Measurements from ENCODE around the gene CMC1.

The CMC1 gene

GRCh38 chr3:28265641-28266040, 24.2 kb downstream of the CMC1 start:
- TF ChIP-seq, protein P1, sequence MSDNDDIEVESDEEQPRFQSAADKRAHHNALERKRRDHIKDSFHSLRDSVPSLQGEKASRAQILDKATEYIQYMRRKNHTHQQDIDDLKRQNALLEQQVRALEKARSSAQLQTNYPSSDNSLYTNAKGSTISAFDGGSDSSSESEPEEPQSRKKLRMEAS (IDR thresholded peaks at IDR 0.05): no peak

DNA sequence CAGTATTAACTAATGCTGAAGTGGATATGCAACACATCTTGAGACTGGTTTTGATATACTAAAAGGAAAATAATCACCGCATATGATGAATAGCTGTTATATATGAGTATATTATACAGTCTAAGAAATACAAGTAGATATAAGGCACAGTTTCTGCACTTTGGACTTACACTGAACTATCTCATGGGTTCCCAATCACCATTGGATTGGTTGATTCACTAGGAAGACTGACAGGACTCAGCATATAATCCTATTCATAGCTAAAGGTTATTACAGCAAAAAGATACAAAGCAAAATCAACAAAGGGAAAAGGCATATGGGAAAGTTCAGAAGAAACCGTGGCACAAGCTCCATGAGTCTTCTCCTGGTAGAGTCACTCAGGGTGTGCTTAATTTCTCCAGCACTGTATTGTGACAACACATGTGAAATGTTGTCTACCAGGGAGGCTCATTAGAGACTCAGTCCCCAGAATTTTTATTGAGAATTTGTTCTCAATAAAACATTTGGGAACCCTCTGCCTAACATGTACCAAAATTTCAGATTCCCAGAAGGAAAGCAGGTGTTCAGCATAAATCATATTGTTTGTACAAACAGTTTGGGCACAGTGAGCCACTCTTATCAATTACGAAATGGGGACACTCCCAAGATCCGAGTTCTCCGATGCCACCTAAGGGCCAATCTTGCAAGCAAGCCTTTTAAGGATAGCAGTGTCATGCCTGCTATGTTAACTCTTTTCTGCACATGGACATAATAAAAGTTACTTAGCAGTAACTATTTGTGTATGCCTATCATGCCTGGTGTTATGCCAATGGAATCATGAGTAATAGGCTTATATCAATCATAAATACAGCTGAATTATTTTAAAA, 26.8 kb downstream of the CMC1 start:
- TF ChIP-seq EGR1 (IDR thresholded peaks at IDR 0.05): no peak
- TF ChIP-seq ZBTB7A (IDR thresholded peaks at IDR 0.05; ENCODE audit: low read depth): no peak
- no peak for TF ChIP-seq EP300 (IDR thresholded peaks at IDR 0.05; ENCODE audit: borderline replicate concordance)
- TF ChIP-seq, protein P2, sequence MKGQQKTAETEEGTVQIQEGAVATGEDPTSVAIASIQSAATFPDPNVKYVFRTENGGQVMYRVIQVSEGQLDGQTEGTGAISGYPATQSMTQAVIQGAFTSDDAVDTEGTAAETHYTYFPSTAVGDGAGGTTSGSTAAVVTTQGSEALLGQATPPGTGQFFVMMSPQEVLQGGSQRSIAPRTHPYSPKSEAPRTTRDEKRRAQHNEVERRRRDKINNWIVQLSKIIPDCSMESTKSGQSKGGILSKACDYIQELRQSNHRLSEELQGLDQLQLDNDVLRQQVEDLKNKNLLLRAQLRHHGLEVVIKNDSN (IDR thresholded peaks at IDR 0.05): no peak
- TF ChIP-seq FOXM1 (IDR thresholded peaks at IDR 0.05; ENCODE audit: borderline replicate concordance, low read depth): no peak

- TF ChIP-seq TCF12 (IDR thresholded peaks at IDR 0.05; ENCODE audit: low read depth): no peak
- TF ChIP-seq RAD21 (IDR thresholded peaks at IDR 0.05; ENCODE audit: low read depth): no peak
- TF ChIP-seq EGR1 (IDR thresholded peaks at IDR 0.05): no peak
- no peak for TF ChIP-seq ZBTB7A (IDR thresholded peaks at IDR 0.05; ENCODE audit: low read depth)
- TF ChIP-seq CEBPB (IDR thresholded peaks at IDR 0.05): no peak
- no peak for TF ChIP-seq NFIC (IDR thresholded peaks at IDR 0.05)
- TF ChIP-seq, protein P1 (IDR thresholded peaks at IDR 0.05): no peak
- TF ChIP-seq CREB1 (IDR thresholded peaks at IDR 0.05; ENCODE audit: low read depth): no peak
- TF ChIP-seq, protein P2 (IDR thresholded peaks at IDR 0.05): no peak
- TF ChIP-seq, protein P3, sequence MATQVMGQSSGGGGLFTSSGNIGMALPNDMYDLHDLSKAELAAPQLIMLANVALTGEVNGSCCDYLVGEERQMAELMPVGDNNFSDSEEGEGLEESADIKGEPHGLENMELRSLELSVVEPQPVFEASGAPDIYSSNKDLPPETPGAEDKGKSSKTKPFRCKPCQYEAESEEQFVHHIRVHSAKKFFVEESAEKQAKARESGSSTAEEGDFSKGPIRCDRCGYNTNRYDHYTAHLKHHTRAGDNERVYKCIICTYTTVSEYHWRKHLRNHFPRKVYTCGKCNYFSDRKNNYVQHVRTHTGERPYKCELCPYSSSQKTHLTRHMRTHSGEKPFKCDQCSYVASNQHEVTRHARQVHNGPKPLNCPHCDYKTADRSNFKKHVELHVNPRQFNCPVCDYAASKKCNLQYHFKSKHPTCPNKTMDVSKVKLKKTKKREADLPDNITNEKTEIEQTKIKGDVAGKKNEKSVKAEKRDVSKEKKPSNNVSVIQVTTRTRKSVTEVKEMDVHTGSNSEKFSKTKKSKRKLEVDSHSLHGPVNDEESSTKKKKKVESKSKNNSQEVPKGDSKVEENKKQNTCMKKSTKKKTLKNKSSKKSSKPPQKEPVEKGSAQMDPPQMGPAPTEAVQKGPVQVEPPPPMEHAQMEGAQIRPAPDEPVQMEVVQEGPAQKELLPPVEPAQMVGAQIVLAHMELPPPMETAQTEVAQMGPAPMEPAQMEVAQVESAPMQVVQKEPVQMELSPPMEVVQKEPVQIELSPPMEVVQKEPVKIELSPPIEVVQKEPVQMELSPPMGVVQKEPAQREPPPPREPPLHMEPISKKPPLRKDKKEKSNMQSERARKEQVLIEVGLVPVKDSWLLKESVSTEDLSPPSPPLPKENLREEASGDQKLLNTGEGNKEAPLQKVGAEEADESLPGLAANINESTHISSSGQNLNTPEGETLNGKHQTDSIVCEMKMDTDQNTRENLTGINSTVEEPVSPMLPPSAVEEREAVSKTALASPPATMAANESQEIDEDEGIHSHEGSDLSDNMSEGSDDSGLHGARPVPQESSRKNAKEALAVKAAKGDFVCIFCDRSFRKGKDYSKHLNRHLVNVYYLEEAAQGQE (IDR thresholded peaks at IDR 0.05; ENCODE audit: low read depth): no peak
- no peak for TF ChIP-seq TEAD4 (IDR thresholded peaks at IDR 0.05)
- no peak for TF ChIP-seq EP300 (IDR thresholded peaks at IDR 0.05; ENCODE audit: borderline replicate concordance)
- no peak for TF ChIP-seq YY1 (IDR thresholded peaks at IDR 0.05; ENCODE audit: low read depth)
- no peak for TF ChIP-seq TAF1 (IDR thresholded peaks at IDR 0.05; ENCODE audit: low read depth)
Observed at GRCh38 chr3:28268989-28269388, 27.6 kb downstream of the CMC1 start.

GRCh38 chr3:28273837-28274236, 32.4 kb downstream of the CMC1 start:
- TF ChIP-seq YY1 (IDR thresholded peaks at IDR 0.05; ENCODE audit: low read depth): no peak
- TF ChIP-seq, protein P3 (IDR thresholded peaks at IDR 0.05; ENCODE audit: low read depth): no peak

GRCh38 chr3:28278918-28279317, 37.5 kb downstream of the CMC1 start:
- TF ChIP-seq, protein P2 (IDR thresholded peaks at IDR 0.05): no peak
- no peak for TF ChIP-seq CREB1 (IDR thresholded peaks at IDR 0.05; ENCODE audit: low read depth)
- TF ChIP-seq ZBTB7A (IDR thresholded peaks at IDR 0.05; ENCODE audit: low read depth): no peak
- TF ChIP-seq CEBPB (IDR thresholded peaks at IDR 0.05): no peak
- TF ChIP-seq EP300 (IDR thresholded peaks at IDR 0.05; ENCODE audit: borderline replicate concordance): no peak
- no peak for TF ChIP-seq YY1 (IDR thresholded peaks at IDR 0.05; ENCODE audit: low read depth)
- TF ChIP-seq TEAD4 (IDR thresholded peaks at IDR 0.05): no peak
- no peak for TF ChIP-seq FOXM1 (IDR thresholded peaks at IDR 0.05; ENCODE audit: borderline replicate concordance, low read depth)
- no peak for TF ChIP-seq TCF12 (IDR thresholded peaks at IDR 0.05; ENCODE audit: low read depth)
- no peak for TF ChIP-seq NFIC (IDR thresholded peaks at IDR 0.05)
- TF ChIP-seq TAF1 (IDR thresholded peaks at IDR 0.05; ENCODE audit: low read depth): no peak
- TF ChIP-seq, protein P1 (IDR thresholded peaks at IDR 0.05): no peak
- no peak for TF ChIP-seq EGR1 (IDR thresholded peaks at IDR 0.05)
- TF ChIP-seq, protein P3 (IDR thresholded peaks at IDR 0.05; ENCODE audit: low read depth): no peak
- TF ChIP-seq RAD21 (IDR thresholded peaks at IDR 0.05; ENCODE audit: low read depth): no peak

Measured in Ishikawa (cell line).